Karpas-422 (cell line): ENCODE data around the gene SLC25A51. TPM values are rescaled to one million over a fixed set of nuclear protein-coding genes. Genes with fewer than 3 reads are reported as not detected.

Source experiments
- DNase-seq: peaks from one replicate; pipeline ENCODE4 v3.0.0-alpha.2; 2015
- H2AFZ ChIP-seq: fragments of 200-600 bp; sonication (generic); 2 replicates; pipeline ENCODE4 v1.6.1; 2014; ENCODE audit warnings: antibody characterized with exemption, low read length, mixed read lengths
- H3K27ac ChIP-seq: fragments of 200-600 bp; sonication (generic); 2 replicates; pipeline ENCODE4 v1.5.1; 2014; ENCODE audit warnings: mild to moderate bottlenecking, low read length, moderate library complexity
- H3K27me3 ChIP-seq: fragments of 200-600 bp; sonication (generic); 2 replicates; pipeline ENCODE4 v1.6.1; 2014; ENCODE audit warnings: low read length, mixed read lengths
- H3K36me3 ChIP-seq: fragments of 200-600 bp; sonication (generic); 2 replicates; pipeline ENCODE4 v1.6.1; 2014; ENCODE audit warnings: low read length, mixed read lengths; ENCODE audit not compliant: insufficient read depth
- H3K4me1 ChIP-seq: fragments of 200-600 bp; sonication (generic); 2 replicates; pipeline ENCODE4 v1.6.1; 2014; ENCODE audit warnings: mild to moderate bottlenecking, low read length, mixed read lengths
- H3K4me2 ChIP-seq: fragments of 200-600 bp; sonication (generic); 2 replicates; pipeline ENCODE4 v1.6.1; 2014; ENCODE audit warnings: low read length, low read depth, mild to moderate bottlenecking; ENCODE audit not compliant: poor library complexity, severe bottlenecking
- H3K4me3 ChIP-seq: fragments of 200-600 bp; sonication (generic); 2 replicates; pipeline ENCODE4 v1.5.1; 2014; ENCODE audit warnings: mild to moderate bottlenecking, antibody characterized with exemption, low read length, mixed read lengths
- H3K79me2 ChIP-seq: fragments of 200-600 bp; sonication (generic); 2 replicates; pipeline ENCODE4 v1.6.1; 2014; ENCODE audit warnings: mild to moderate bottlenecking, low read length, mixed read lengths
- H3K9ac ChIP-seq: fragments of 200-600 bp; sonication (generic); 2 replicates; pipeline ENCODE4 v1.6.0; 2014; ENCODE audit warnings: low read length
- H3K9me2 ChIP-seq: fragments of 200-600 bp; sonication (generic), shearing (Covaris generic); replicated peaks from 2 replicates; pipeline ENCODE4 v1.6.0; 2014; ENCODE audit warnings: mild to moderate bottlenecking, low read length, moderate library complexity; ENCODE audit not compliant: insufficient read depth
- H3K9me3 ChIP-seq: fragments of 300-700, 200-600 bp; sonication (generic); 2 replicates; pipeline ENCODE4 v1.6.1; 2014; ENCODE audit warnings: low read length, mixed read lengths
- H4K20me1 ChIP-seq: fragments of 200-600 bp; sonication (generic); 2 replicates; pipeline ENCODE4 v1.6.1; 2014; ENCODE audit warnings: mild to moderate bottlenecking, antibody characterized with exemption, low read length, low read depth; ENCODE audit not compliant: insufficient read depth
- total RNA-seq: library from RNA; depleted of rRNA; stranded (reverse); fragments of >200 nt; shearing (Covaris generic); gene quantifications from 2 replicates; pipeline ENCODE4 v1.2.3, GENCODE V29; 2014; ENCODE audit warnings: low replicate concordance; rRNA removed

SLC25A51 gene
- 22.9 and 44.2 TPM in 2 replicates for total RNA-seq

- Histone ChIP-seq H3K36me3 (peaks cover 5% of the 10 kb centered on the region; the same call in 1 of the 2 replicates), H3K4me1 (peaks cover 26% of the 10 kb centered on the region), H4K20me1 (no peaks in the 10 kb centered on the region; the same call in 1 of the 2 replicates), H3K9me2 (no peaks in the 10 kb centered on the region), H3K4me2 (peak within 1 kb of the TSS; percentile 72), H3K79me2 (peaks cover 38% of the 10 kb centered on the region), H3K27ac (peak within 1 kb of the TSS; percentile 27; the same call in 1 of the 2 replicates), H3K4me3 (peak within 1 kb of the TSS; percentile 79), H2AFZ (peak within 1 kb of the TSS; percentile 42; the same call in 1 of the 2 replicates), H3K9ac (peak within 1 kb of the TSS; percentile 88), H3K9me3 (no peaks in the 10 kb centered on the region), H3K27me3 (no peaks in the 10 kb centered on the region)
- DNase-seq: peak; percentile 97
Observed at GRCh38 chr9:37903647-37904444, at the start of gene SLC25A51. Gene SLC25A51, minus strand, starts transcription at chr9:37904127. Its CDS starts 15,577 bp downstream, at chr9:37888550.

GRCh38 chr9:37953206-37953774, 49.4 kb upstream of the SLC25A51 start:
- Histone ChIP-seq H3K36me3 (peaks cover 28% of the 10 kb centered on the region), H3K4me1 (peaks cover 44% of the 10 kb centered on the region), H4K20me1 (0 out of 2 replicates have a peak, but pooled peaks cover 9% of the 10 kb centered on the region), H3K9me3 (no peaks in the 10 kb centered on the region), H3K4me3 (no peak overlapping the region), H3K9ac (peak overlapping the region; percentile 9; the same call in 1 of the 2 replicates), H3K9me2 (no peaks in the 10 kb centered on the region), H3K4me2 (no peak overlapping the region), H2AFZ (no peak overlapping the region), H3K79me2 (peaks cover 4% of the 10 kb centered on the region; the same call in 1 of the 2 replicates), H3K27ac (0 out of 2 replicates have a peak overlapping the region, but pooled peaks have one; percentile 45), H3K27me3 (no peaks in the 10 kb centered on the region)
- DNase-seq: no peak

GRCh38 chr9:37952731-37953130, 48.8 kb upstream of the SLC25A51 start:
- Histone ChIP-seq H3K4me1 (peaks cover 45% of the 10 kb centered on the region), H3K27me3 (no peaks in the 10 kb centered on the region), H3K9me2 (no peaks in the 10 kb centered on the region), H3K9ac (no peak overlapping the region), H3K4me2 (no peak overlapping the region), H4K20me1 (0 out of 2 replicates have a peak, but pooled peaks cover 9% of the 10 kb centered on the region), H2AFZ (no peak overlapping the region), H3K9me3 (no peaks in the 10 kb centered on the region), H3K4me3 (no peak overlapping the region), H3K79me2 (peaks cover 4% of the 10 kb centered on the region; the same call in 1 of the 2 replicates), H3K36me3 (peaks cover 34% of the 10 kb centered on the region), H3K27ac (no peak overlapping the region)
- no peak for DNase-seq

GRCh38 chr9:37951671-37952449, 47.9 kb upstream of the SLC25A51 start:
- Histone ChIP-seq H3K4me3 (no peak overlapping the region), H3K4me1 (peaks cover 54% of the 10 kb centered on the region), H2AFZ (no peak overlapping the region), H3K27me3 (no peaks in the 10 kb centered on the region), H3K9me3 (no peaks in the 10 kb centered on the region), H3K9me2 (no peaks in the 10 kb centered on the region), H3K4me2 (no peak overlapping the region), H3K9ac (no peak overlapping the region), H3K36me3 (peaks cover 35% of the 10 kb centered on the region), H3K27ac (no peak overlapping the region), H3K79me2 (no peaks in the 10 kb centered on the region; the same call in 1 of the 2 replicates), H4K20me1 (peaks cover 17% of the 10 kb centered on the region; the same call in 1 of the 2 replicates)
- no peak for DNase-seq

- H3K9ac ChIP-seq: no peak overlapping the region
- peaks cover 35% of the 10 kb centered on the region for H3K36me3 ChIP-seq
- peaks cover 17% of the 10 kb centered on the region; the same call in 1 of the 2 replicates for H4K20me1 ChIP-seq
- no peak overlapping the region for H3K27ac ChIP-seq
- H3K4me2 ChIP-seq: no peak overlapping the region
- H3K4me3 ChIP-seq: no peak overlapping the region
- no peak overlapping the region for H2AFZ ChIP-seq
- no peaks in the 10 kb centered on the region for H3K9me3 ChIP-seq
- H3K4me1 ChIP-seq: peaks cover 60% of the 10 kb centered on the region
- H3K79me2 ChIP-seq: no peaks in the 10 kb centered on the region; the same call in 1 of the 2 replicates
- no peak for DNase-seq
- no peaks in the 10 kb centered on the region for H3K27me3 ChIP-seq
- H3K9me2 ChIP-seq: no peaks in the 10 kb centered on the region
Observed at GRCh38 chr9:37950561-37950960, 46.6 kb upstream of the SLC25A51 start.

- no peaks in the 10 kb centered on the region; the same call in 1 of the 2 replicates for H3K79me2 ChIP-seq
- no peak overlapping the region for H3K4me3 ChIP-seq
- H3K27ac ChIP-seq: no peak overlapping the region
- no peak overlapping the region for H3K9ac ChIP-seq
- peaks cover 28% of the 10 kb centered on the region for H3K36me3 ChIP-seq
- peaks cover 20% of the 10 kb centered on the region; the same call in 1 of the 2 replicates for H4K20me1 ChIP-seq
- no peak overlapping the region for H3K4me2 ChIP-seq
- H3K4me1 ChIP-seq: peaks cover 62% of the 10 kb centered on the region
- H2AFZ ChIP-seq: no peak overlapping the region
- DNase-seq: no peak
- H3K27me3 ChIP-seq: no peaks in the 10 kb centered on the region
- no peaks in the 10 kb centered on the region for H3K9me3 ChIP-seq
- no peaks in the 10 kb centered on the region for H3K9me2 ChIP-seq
Observed at GRCh38 chr9:37949576-37949975, 45.6 kb upstream of the SLC25A51 start.

GRCh38 chr9:37948417-37948980, 44.6 kb upstream of the SLC25A51 start:
- H3K79me2 ChIP-seq: no peaks in the 10 kb centered on the region; the same call in 1 of the 2 replicates
- H3K9me3 ChIP-seq: no peaks in the 10 kb centered on the region
- H2AFZ ChIP-seq: no peak overlapping the region
- H3K9me2 ChIP-seq: no peaks in the 10 kb centered on the region
- no peak for DNase-seq
- H3K4me1 ChIP-seq: peaks cover 62% of the 10 kb centered on the region
- no peaks in the 10 kb centered on the region for H3K27me3 ChIP-seq
- H3K4me2 ChIP-seq: no peak overlapping the region
- peaks cover 17% of the 10 kb centered on the region; the same call in 1 of the 2 replicates for H3K36me3 ChIP-seq
- H4K20me1 ChIP-seq: peaks cover 20% of the 10 kb centered on the region; the same call in 1 of the 2 replicates
- H3K9ac ChIP-seq: peak overlapping the region; percentile 19; the same call in 1 of the 2 replicates
- H3K27ac ChIP-seq: 0 out of 2 replicates have a peak overlapping the region, but pooled peaks have one; percentile 23
- H3K4me3 ChIP-seq: no peak overlapping the region
